Mesendoderm (in vitro differentiated cells): ENCODE measurements around the gene PTGES.
A peak's percentile ranks its signal among the peaks of the same experiment; 100 is the strongest.
"Not testable (repeated sequence)": the region's sequence is repeated elsewhere in the genome, so short reads cannot be mapped to it uniquely, and the experiment has no call there.

Source experiments
- DNase-seq: peaks from one replicate; pipeline ENCODE4 v3.0.0; 2013
- H2AK5ac ChIP-seq: 2 replicates; pipeline ENCODE4 v1.6.1; 2013; ENCODE audit warnings: low read length, inconsistent platforms
- H2BK120ac ChIP-seq: 2 replicates; pipeline ENCODE4 v1.6.1; 2013; ENCODE audit warnings: low read depth, mild to moderate bottlenecking, low read length, moderate library complexity, mixed read lengths
- H2BK15ac ChIP-seq: replicated peaks from 2 replicates; pipeline ENCODE4 v1.6.1; 2013; ENCODE audit warnings: low read depth, mild to moderate bottlenecking, moderate library complexity
- H2BK5ac ChIP-seq: 2 replicates; pipeline ENCODE4 v1.6.1; 2013; ENCODE audit warnings: low read length, inconsistent platforms
- H3K18ac ChIP-seq: 2 replicates; pipeline ENCODE4 v1.6.1; 2013; ENCODE audit warnings: mild to moderate bottlenecking, low read length, mixed read lengths
- H3K23ac ChIP-seq: one replicate; pipeline ENCODE4 v1.6.1; 2013; ENCODE audit warnings: low read length
- H3K27ac ChIP-seq: 2 replicates; pipeline ENCODE4 v1.5.1; 2013; ENCODE audit warnings: low read depth, mild to moderate bottlenecking, inconsistent platforms, low read length, moderate library complexity
- H3K27me3 ChIP-seq: 2 replicates; pipeline ENCODE4 v1.6.1; 2013; ENCODE audit warnings: low read length, control low read depth, mild to moderate bottlenecking, inconsistent platforms; ENCODE audit not compliant: insufficient read depth, poor library complexity
- H3K36me3 ChIP-seq: 2 replicates; pipeline ENCODE4 v1.6.1; 2013; ENCODE audit warnings: low read length, inconsistent platforms; ENCODE audit not compliant: control insufficient read depth, insufficient read depth
- H3K4ac ChIP-seq: one replicate; pipeline ENCODE4 v1.6.1; 2013; ENCODE audit warnings: low read depth, mild to moderate bottlenecking, low read length, moderate library complexity
- H3K4me1 ChIP-seq: 2 replicates; pipeline ENCODE4 v1.6.1; 2013; ENCODE audit warnings: low read depth, low read length, inconsistent platforms; ENCODE audit not compliant: control insufficient read depth
- H3K4me2 ChIP-seq: 2 replicates; pipeline ENCODE4 v1.6.1; 2013; ENCODE audit warnings: low read length
- H3K4me3 ChIP-seq: 2 replicates; pipeline ENCODE4 v1.5.1; 2013; ENCODE audit warnings: mild to moderate bottlenecking, low read length
- H3K56ac ChIP-seq: one replicate; pipeline ENCODE4 v1.6.1; 2013; ENCODE audit warnings: low read length
- H3K79me1 ChIP-seq: 2 replicates; pipeline ENCODE4 v1.6.1; 2013; ENCODE audit warnings: low read length, inconsistent platforms
- H3K79me2 ChIP-seq: 2 replicates; pipeline ENCODE4 v1.6.1; 2013; ENCODE audit warnings: mild to moderate bottlenecking, low read length; ENCODE audit not compliant: control insufficient read depth, insufficient read depth
- H3K9ac ChIP-seq: 2 replicates; pipeline ENCODE4 v1.6.1; 2013; ENCODE audit warnings: low read length, inconsistent platforms
- H4K5ac ChIP-seq: one replicate; pipeline ENCODE4 v1.6.1; 2013; ENCODE audit warnings: low read length
- H4K8ac ChIP-seq: one replicate; pipeline ENCODE4 v1.6.1; 2013; ENCODE audit warnings: low read depth, mild to moderate bottlenecking, control low read depth, low read length, moderate library complexity
- WGBS: extraction: QIAGEN DNeasy Blood & Tissue Kit; methylation state at CpG from one replicate; pipeline ENCODE4 v1.1.7; 2013; ENCODE audit warnings: low lambda C conversion rate, missing lambda C conversion rate; ENCODE audit not compliant: insufficient coverage; ENCODE audit errors: extremely low coverage; 5-methylcytosine and 5-hydroxymethylcytosine counted together

Gene PTGES

GRCh38 chr9:129761901-129762369, 9.1 kb upstream of the PTGES start:
- Histone ChIP-seq H3K4me2 (no peak overlapping the region), H4K5ac (no peak overlapping the region), H3K23ac (peak overlapping the region; percentile 24), H3K4me3 (no peak overlapping the region), H3K79me1 (no peaks in the 10 kb centered on the region), H3K79me2 (no peaks in the 10 kb centered on the region), H2BK15ac (no peak overlapping the region), H3K27ac (no peak overlapping the region), H3K4me1 (peaks cover 1% of the 10 kb centered on the region), H2BK120ac (no peak overlapping the region), H4K8ac (no peak overlapping the region), H3K4ac (no peak overlapping the region), H2BK5ac (no peak overlapping the region), H2AK5ac (no peak overlapping the region), H3K27me3 (no peaks in the 10 kb centered on the region), H3K18ac (no peak overlapping the region), H3K36me3 (no peaks in the 10 kb centered on the region), H3K56ac (no peak overlapping the region), H3K9ac (no peak overlapping the region)
- WGBS = no CpG with 5 or more reads among the region's 6 CpGs
- DNase-seq = peak; percentile 54

- H3K27ac ChIP-seq = no peak overlapping the region
- H3K23ac ChIP-seq = peak overlapping the region; percentile 24
- H3K4me2 ChIP-seq = no peak overlapping the region
- H4K8ac ChIP-seq = no peak overlapping the region
- H3K27me3 ChIP-seq = no peaks in the 10 kb centered on the region
- no CpG with 5 or more reads among the region's 11 CpGs for WGBS
- H3K18ac ChIP-seq = no peak overlapping the region
- H4K5ac ChIP-seq = no peak overlapping the region
- H2AK5ac ChIP-seq = no peak overlapping the region
- H3K36me3 ChIP-seq = no peaks in the 10 kb centered on the region
- no peak overlapping the region for H2BK120ac ChIP-seq
- no peak overlapping the region for H3K56ac ChIP-seq
- no peaks in the 10 kb centered on the region for H3K79me2 ChIP-seq
- H2BK15ac ChIP-seq = no peak overlapping the region
- no peaks in the 10 kb centered on the region for H3K79me1 ChIP-seq
- H3K4me1 ChIP-seq = peaks cover 1% of the 10 kb centered on the region
- H3K4me3 ChIP-seq = no peak overlapping the region
- no peak overlapping the region for H3K9ac ChIP-seq
- H3K4ac ChIP-seq = no peak overlapping the region
- no peak for DNase-seq
- H2BK5ac ChIP-seq = no peak overlapping the region
Measured at GRCh38 chr9:129761293-129761900, 8.6 kb upstream of the PTGES start.

DNA sequence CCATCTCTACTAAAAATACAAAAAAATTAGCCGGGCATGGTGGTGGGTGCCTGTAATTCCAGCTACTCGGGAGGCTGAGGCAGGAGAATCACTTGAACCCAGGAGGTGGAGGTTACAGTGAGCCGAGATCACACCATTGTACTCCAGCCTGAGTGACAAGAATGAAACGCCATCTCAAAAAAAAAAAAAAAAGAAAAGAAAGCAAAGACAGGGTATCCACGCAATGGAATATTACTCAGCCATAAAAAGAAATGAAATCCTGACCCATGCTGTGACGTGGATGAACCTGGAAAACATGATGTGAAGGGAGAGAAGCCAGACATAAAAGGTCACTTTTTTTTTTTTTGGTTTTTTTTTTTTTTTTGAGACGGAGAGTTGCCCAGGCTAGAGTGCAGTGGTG, 7.9 kb upstream of the PTGES start:
- H3K79me1 ChIP-seq, H2AK5ac ChIP-seq, H3K4me2 ChIP-seq, H3K4me3 ChIP-seq, H3K27me3 ChIP-seq, H3K9ac ChIP-seq, H4K5ac ChIP-seq, H3K36me3 ChIP-seq, H3K56ac ChIP-seq, H3K18ac ChIP-seq, H2BK120ac ChIP-seq, H3K4ac ChIP-seq, H2BK5ac ChIP-seq, H3K4me1 ChIP-seq, H2BK15ac ChIP-seq, DNase-seq, H4K8ac ChIP-seq, H3K79me2 ChIP-seq, H3K23ac ChIP-seq, H3K27ac ChIP-seq: not testable (repeated sequence)
- no CpG with 5 or more reads among the region's 7 CpGs for WGBS

- H3K79me1 ChIP-seq = no peaks in the 10 kb centered on the region
- no peak overlapping the region for H4K8ac ChIP-seq
- H3K4me1 ChIP-seq = peaks cover 1% of the 10 kb centered on the region
- H3K27me3 ChIP-seq = no peaks in the 10 kb centered on the region
- H2BK5ac ChIP-seq = no peak overlapping the region
- H3K4me2 ChIP-seq = no peak overlapping the region
- H3K56ac ChIP-seq = no peak overlapping the region
- no peak overlapping the region for H4K5ac ChIP-seq
- no peak overlapping the region for H2BK120ac ChIP-seq
- H2BK15ac ChIP-seq = no peak overlapping the region
- DNase-seq = no peak
- H2AK5ac ChIP-seq = no peak overlapping the region
- no peak overlapping the region for H3K4me3 ChIP-seq
- no peaks in the 10 kb centered on the region for H3K36me3 ChIP-seq
- H3K79me2 ChIP-seq = no peaks in the 10 kb centered on the region
- no peak overlapping the region for H3K27ac ChIP-seq
- no peak overlapping the region for H3K23ac ChIP-seq
- no peak overlapping the region for H3K9ac ChIP-seq
- H3K18ac ChIP-seq = no peak overlapping the region
- WGBS = no CpG with 5 or more reads among the region's 13 CpGs
- no peak overlapping the region for H3K4ac ChIP-seq
Measured at GRCh38 chr9:129759804-129760502, 7.1 kb upstream of the PTGES start.

DNA sequence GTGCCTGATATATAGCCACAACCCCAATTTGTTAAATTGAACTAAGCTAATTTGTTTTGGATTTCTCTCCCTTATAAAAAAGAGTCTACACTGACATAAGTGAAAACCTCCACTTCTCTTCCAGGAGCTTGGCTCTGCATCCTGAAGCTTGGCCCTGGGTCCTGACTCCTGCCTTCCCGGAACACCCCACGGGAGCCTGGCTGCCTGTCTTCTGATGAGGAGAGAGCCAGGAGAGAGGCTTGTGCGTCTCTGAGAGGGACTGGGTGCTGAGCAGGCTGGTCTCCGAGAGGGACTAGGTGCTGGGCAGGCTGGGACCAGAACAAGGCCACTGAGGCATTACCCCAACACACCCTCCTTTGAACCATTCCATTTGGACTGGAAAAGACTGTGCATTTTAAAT, 6.5 kb upstream of the PTGES start:
- Histone ChIP-seq H2BK5ac (no peak overlapping the region), H2BK120ac (no peak overlapping the region), H3K4me1 (peaks cover 1% of the 10 kb centered on the region), H3K4ac (no peak overlapping the region), H3K18ac (no peak overlapping the region), H2AK5ac (no peak overlapping the region), H3K4me2 (no peak overlapping the region), H4K5ac (no peak overlapping the region), H3K4me3 (no peak overlapping the region), H3K79me2 (no peaks in the 10 kb centered on the region), H3K79me1 (no peaks in the 10 kb centered on the region), H3K9ac (no peak overlapping the region), H3K23ac (no peak overlapping the region), H3K36me3 (no peaks in the 10 kb centered on the region), H3K27ac (no peak overlapping the region), H2BK15ac (no peak overlapping the region), H4K8ac (no peak overlapping the region), H3K56ac (no peak overlapping the region), H3K27me3 (no peaks in the 10 kb centered on the region)
- no peak for DNase-seq
- no CpG with 5 or more reads among the region's 4 CpGs for WGBS
